ENCODE data around the gene NPHS1. TPM values are rescaled to one million over a fixed set of nuclear protein-coding genes. Genes with fewer than 3 reads are reported as not detected.
A peak's percentile ranks its signal among the peaks of the same experiment; 100 is the strongest.

NPHS1 gene
- polyA plus RNA-seq, 1 experiment = not detected

- no peak overlapping the region for H3K4me3 ChIP-seq (ENCODE audit: low read depth, low read length)
- TF ChIP-seq, protein P1, sequence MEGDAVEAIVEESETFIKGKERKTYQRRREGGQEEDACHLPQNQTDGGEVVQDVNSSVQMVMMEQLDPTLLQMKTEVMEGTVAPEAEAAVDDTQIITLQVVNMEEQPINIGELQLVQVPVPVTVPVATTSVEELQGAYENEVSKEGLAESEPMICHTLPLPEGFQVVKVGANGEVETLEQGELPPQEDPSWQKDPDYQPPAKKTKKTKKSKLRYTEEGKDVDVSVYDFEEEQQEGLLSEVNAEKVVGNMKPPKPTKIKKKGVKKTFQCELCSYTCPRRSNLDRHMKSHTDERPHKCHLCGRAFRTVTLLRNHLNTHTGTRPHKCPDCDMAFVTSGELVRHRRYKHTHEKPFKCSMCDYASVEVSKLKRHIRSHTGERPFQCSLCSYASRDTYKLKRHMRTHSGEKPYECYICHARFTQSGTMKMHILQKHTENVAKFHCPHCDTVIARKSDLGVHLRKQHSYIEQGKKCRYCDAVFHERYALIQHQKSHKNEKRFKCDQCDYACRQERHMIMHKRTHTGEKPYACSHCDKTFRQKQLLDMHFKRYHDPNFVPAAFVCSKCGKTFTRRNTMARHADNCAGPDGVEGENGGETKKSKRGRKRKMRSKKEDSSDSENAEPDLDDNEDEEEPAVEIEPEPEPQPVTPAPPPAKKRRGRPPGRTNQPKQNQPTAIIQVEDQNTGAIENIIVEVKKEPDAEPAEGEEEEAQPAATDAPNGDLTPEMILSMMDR (IDR thresholded peaks at IDR 0.05; ENCODE audit: low read depth, low read length) = no peak
- no peak for DNase-seq (ENCODE audit: low read depth, low spot score)
- H3K27ac ChIP-seq (ENCODE audit: low read depth, low read length) = no peak overlapping the region
- H3K27me3 ChIP-seq (ENCODE audit: control insufficient read depth, insufficient read depth, low read length) = peaks cover 4% of the 10 kb centered on the region
- POLR2A ChIA-PET = no interaction called here
- H3K9me3 ChIP-seq (ENCODE audit: control insufficient read depth, insufficient read depth, low read length) = peaks cover 8% of the 10 kb centered on the region
- CTCF ChIA-PET = no interaction called here
These were observed 18.3 kb downstream of the NPHS1 start for GRCh38 chr19:35833972-35834371.

GRCh38 chr19:35832054-35832453 lies 20.2 kb downstream of the NPHS1 start:
- TF ChIP-seq, protein P1 (IDR thresholded peaks at IDR 0.05; ENCODE audit: low read depth, low read length) = no peak
- DNase-seq (ENCODE audit: low read depth, low spot score) = no peak
- POLR2A ChIA-PET = no interaction called here

DNA sequence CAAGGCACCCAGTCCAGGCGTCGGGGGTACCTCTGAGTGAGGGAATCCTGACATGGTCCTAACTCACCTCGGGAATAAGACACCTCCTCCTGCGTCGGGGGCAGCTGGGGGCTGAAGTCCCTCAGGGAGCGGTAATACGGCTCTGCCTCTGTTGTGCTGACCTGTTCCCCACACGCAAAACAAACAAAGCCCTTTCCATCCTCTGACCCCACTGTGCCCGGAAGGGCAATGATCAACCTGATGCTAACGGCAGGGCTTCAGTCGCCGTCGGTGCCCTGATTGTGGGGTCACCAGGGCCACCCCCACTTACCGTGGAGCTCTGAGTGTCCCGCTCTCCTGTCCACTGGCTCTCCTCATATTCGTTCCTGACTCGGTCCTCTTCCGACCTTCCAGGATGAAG lies 21.3 kb downstream of the NPHS1 start:
- ChIA-PET CTCF (no interaction called here), POLR2A (no interaction called here)
- Histone ChIP-seq H3K4me3 (ENCODE audit: low read depth, low read length) (no peak overlapping the region), H3K27ac (ENCODE audit: low read depth, low read length) (no peak overlapping the region), H3K9me3 (ENCODE audit: control insufficient read depth, insufficient read depth, low read length) (no peaks in the 10 kb centered on the region), H3K27me3 (ENCODE audit: control insufficient read depth, insufficient read depth, low read length) (peaks cover 2% of the 10 kb centered on the region)
- DNase-seq (ENCODE audit: low read depth, low spot score) = no peak
- TF ChIP-seq, protein P1 (IDR thresholded peaks at IDR 0.05; ENCODE audit: low read depth, low read length) = no peak

More at GRCh38 chr19:35832054-35832453, 20.2 kb downstream of the NPHS1 start:
- peaks cover 4% of the 10 kb centered on the region for H3K27me3 ChIP-seq (ENCODE audit: control insufficient read depth, insufficient read depth, low read length)
- CTCF ChIA-PET = no interaction called here
- H3K9me3 ChIP-seq (ENCODE audit: control insufficient read depth, insufficient read depth, low read length) = no peaks in the 10 kb centered on the region
- H3K27ac ChIP-seq (ENCODE audit: low read depth, low read length) = no peak overlapping the region
- no peak overlapping the region for H3K4me3 ChIP-seq (ENCODE audit: low read depth, low read length)

- TF ChIP-seq, protein P1 (IDR thresholded peaks at IDR 0.05; ENCODE audit: low read depth, low read length) = no peak
- POLR2A ChIA-PET = interaction anchor here (0.7 kb wide), 1 partner anchor 51 kb away, joined by 3 read pairs; no protein-coding TSS in a partner anchor
These were observed 23.5 kb downstream of the NPHS1 start for GRCh38 chr19:35828692-35829301.

DNA sequence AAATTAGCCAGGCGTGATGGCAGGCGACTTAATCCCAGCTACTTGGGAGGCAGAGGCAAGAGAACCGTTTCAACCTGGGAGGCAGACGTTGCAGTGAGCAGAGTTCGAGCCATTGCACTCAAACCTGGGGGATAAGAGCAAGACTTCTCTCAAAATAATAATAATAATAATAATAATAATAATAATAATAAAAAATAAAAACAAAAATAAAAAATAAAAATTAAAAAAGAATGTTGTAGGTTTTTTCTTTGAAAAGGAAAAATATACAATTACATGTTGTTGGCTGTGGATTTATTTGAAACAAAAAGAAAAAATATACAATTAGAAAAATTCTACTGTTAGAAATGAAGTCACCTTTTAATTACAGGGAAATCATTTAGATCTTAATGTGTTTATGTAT lies 28.2 kb downstream of the NPHS1 start:
- DNase-seq (ENCODE audit: low read depth, low spot score) = no peak
- POLR2A ChIA-PET = no interaction called here
- CTCF ChIA-PET = no interaction called here
- no peak overlapping the region for H3K4me3 ChIP-seq (ENCODE audit: low read depth, low read length)
- no peaks in the 10 kb centered on the region for H3K9me3 ChIP-seq (ENCODE audit: control insufficient read depth, insufficient read depth, low read length)
- no peaks in the 10 kb centered on the region for H3K27me3 ChIP-seq (ENCODE audit: control insufficient read depth, insufficient read depth, low read length)
- TF ChIP-seq, protein P1 (IDR thresholded peaks at IDR 0.05; ENCODE audit: low read depth, low read length) = no peak
- no peak overlapping the region for H3K27ac ChIP-seq (ENCODE audit: low read depth, low read length)

More at GRCh38 chr19:35828692-35829301, 23.5 kb downstream of the NPHS1 start:
- Histone ChIP-seq H3K9me3 (ENCODE audit: control insufficient read depth, insufficient read depth, low read length) (no peaks in the 10 kb centered on the region), H3K4me3 (ENCODE audit: low read depth, low read length) (no peak overlapping the region), H3K27me3 (ENCODE audit: control insufficient read depth, insufficient read depth, low read length) (peaks cover 2% of the 10 kb centered on the region), H3K27ac (ENCODE audit: low read depth, low read length) (no peak overlapping the region)
- peak; percentile 23 for DNase-seq (ENCODE audit: low read depth, low spot score)
- CTCF ChIA-PET = interaction anchor here (0.6 to 1.5 kb wide), 2 partner anchors 9 to 85 kb away, joined by 5 to 7 read pairs; no protein-coding TSS in a partner anchor
